ENCODE results near the gene MCOLN3.
A peak's percentile ranks its signal among the peaks of the same experiment; 100 is the strongest.

Gene MCOLN3

GRCh38 chr1:85048296-85049064 is at the start of gene MCOLN3:
MCOLN3 (minus strand) TSS chr1:85048500; CDS start chr1:85045360, 3,140 bp downstream.
- peak within 1 kb of the TSS in 9 of 21 experiments; percentile 3 to 81 (median 23) for H3K27ac ChIP-seq
- H3K4me3 ChIP-seq = peak within 1 kb of the TSS; percentile 32 to 56 (median 41)

GRCh38 chr1:85093644-85094043 is 45.3 kb upstream of the MCOLN3 start:
- Histone ChIP-seq H3K27ac (no peak overlapping the region), H3K4me3 (no peak overlapping the region)

- Histone ChIP-seq H3K4me3 (no peak overlapping the region), H3K27ac (no peak overlapping the region)
Measured at GRCh38 chr1:85091671-85092280, 43.5 kb upstream of the MCOLN3 start.

- H3K27ac ChIP-seq = no peak overlapping the region
- no peak overlapping the region for H3K4me3 ChIP-seq
Measured at GRCh38 chr1:85090225-85090624, 41.9 kb upstream of the MCOLN3 start.

GRCh38 chr1:85089203-85089602 is 40.9 kb upstream of the MCOLN3 start:
- no peak overlapping the region for H3K27ac ChIP-seq
- H3K4me3 ChIP-seq = no peak overlapping the region

- H3K4me3 ChIP-seq = no peak overlapping the region
- no peak overlapping the region for H3K27ac ChIP-seq
Measured at GRCh38 chr1:85088408-85088784, 40.1 kb upstream of the MCOLN3 start.

GRCh38 chr1:85087659-85088407 is 39.5 kb upstream of the MCOLN3 start:
- H3K4me3 ChIP-seq = no peak overlapping the region
- no peak overlapping the region for H3K27ac ChIP-seq

- H3K27ac ChIP-seq = no peak overlapping the region
- no peak overlapping the region for H3K4me3 ChIP-seq
Measured at GRCh38 chr1:85085417-85085816, 37.1 kb upstream of the MCOLN3 start.

GRCh38 chr1:85078903-85079302 is 30.6 kb upstream of the MCOLN3 start:
- Histone ChIP-seq H3K4me3 (no peak overlapping the region), H3K27ac (no peak overlapping the region)

GRCh38 chr1:85074365-85074964 is 26.2 kb upstream of the MCOLN3 start:
- Histone ChIP-seq H3K27ac (no peak overlapping the region), H3K4me3 (no peak overlapping the region)

GRCh38 chr1:85070972-85071492 is 22.7 kb upstream of the MCOLN3 start:
- Histone ChIP-seq H3K4me3 (no peak overlapping the region), H3K27ac (no peak overlapping the region)

- no peak overlapping the region for H3K27ac ChIP-seq
Measured at GRCh38 chr1:85068846-85069245, 20.5 kb upstream of the MCOLN3 start.

GRCh38 chr1:85065550-85065949 is 17.2 kb upstream of the MCOLN3 start:
- no peak overlapping the region for H3K27ac ChIP-seq
- no peak overlapping the region for H3K4me3 ChIP-seq

More at GRCh38 chr1:85068846-85069245, 20.5 kb upstream of the MCOLN3 start:
- H3K4me3 ChIP-seq = no peak overlapping the region

GRCh38 chr1:85062425-85063026 is 14.2 kb upstream of the MCOLN3 start:
- peak overlapping the region in 6 of 21 experiments; percentile 25 to 72 (median 48) for H3K27ac ChIP-seq
- peak overlapping the region; percentile 15 to 48 (median 31) for H3K4me3 ChIP-seq

GRCh38 chr1:85061711-85062424 is 13.6 kb upstream of the MCOLN3 start:
- Histone ChIP-seq H3K27ac (peak overlapping the region in 14 of 21 experiments; percentile 3 to 72 (median 44)), H3K4me3 (peak overlapping the region; percentile 15 to 48 (median 31))

GRCh38 chr1:85060038-85060437 is 11.7 kb upstream of the MCOLN3 start:
- no peak overlapping the region for H3K27ac ChIP-seq
- H3K4me3 ChIP-seq = no peak overlapping the region

GRCh38 chr1:85059563-85059962 is 11.3 kb upstream of the MCOLN3 start:
- Histone ChIP-seq H3K4me3 (no peak overlapping the region), H3K27ac (no peak overlapping the region)

- peak overlapping the region in 3 of 21 experiments; percentile 7 to 44 (median 38) for H3K27ac ChIP-seq
Measured at GRCh38 chr1:85058786-85059185, 10.5 kb upstream of the MCOLN3 start.

GRCh38 chr1:85058311-85058710 is 10.0 kb upstream of the MCOLN3 start:
- Histone ChIP-seq H3K27ac (peak overlapping the region in 3 of 21 experiments; percentile 7 to 44 (median 9)), H3K4me3 (no peak overlapping the region)

More at GRCh38 chr1:85058786-85059185, 10.5 kb upstream of the MCOLN3 start:
- no peak overlapping the region for H3K4me3 ChIP-seq
